Measurements from ENCODE around the gene DPYD. TPM values are rescaled to one million over a fixed set of nuclear protein-coding genes. Genes with fewer than 3 reads are reported as not detected.

The DPYD gene
- total RNA-seq, 4 donors from 2014 or later, result 30.9 to 66.6 (median 48.2) TPM

- Histone ChIP-seq H3K27me3 (no peaks in the 10 kb centered on the region), H3K9me3 (no peaks in the 10 kb centered on the region), H3K4me3 (no peak overlapping the region), H3K36me3 (no peaks in the 10 kb centered on the region), H3K27ac (no peak overlapping the region), H3K4me1 (no peaks in the 10 kb centered on the region)
- intact Hi-C loops (cut with DNase I; ENCODE audit: low total_unique reads), result no loop called here
- no peak for DNase-seq
- TF ChIP-seq POLR2A (IDR thresholded peaks at IDR 0.05), result no peak
- TF ChIP-seq CTCF (IDR thresholded peaks at IDR 0.05), result no peak
Measured at GRCh38 chr1:97204468-97204867, 716.4 kb downstream of the DPYD start.

GRCh38 chr1:97202481-97203380 lies 718.1 kb downstream of the DPYD start:
- no peak for TF ChIP-seq CTCF (IDR thresholded peaks at IDR 0.05)
- no peak for TF ChIP-seq POLR2A (IDR thresholded peaks at IDR 0.05)
- no peak for DNase-seq
- no peak overlapping the region for H3K27ac ChIP-seq
- no peak overlapping the region for H3K4me3 ChIP-seq
- no peaks in the 10 kb centered on the region for H3K27me3 ChIP-seq
- H3K9me3 ChIP-seq, result no peaks in the 10 kb centered on the region
- no peaks in the 10 kb centered on the region for H3K4me1 ChIP-seq
- H3K36me3 ChIP-seq, result no peaks in the 10 kb centered on the region
- intact Hi-C loops (cut with DNase I; ENCODE audit: low total_unique reads), result no loop called here

DNA sequence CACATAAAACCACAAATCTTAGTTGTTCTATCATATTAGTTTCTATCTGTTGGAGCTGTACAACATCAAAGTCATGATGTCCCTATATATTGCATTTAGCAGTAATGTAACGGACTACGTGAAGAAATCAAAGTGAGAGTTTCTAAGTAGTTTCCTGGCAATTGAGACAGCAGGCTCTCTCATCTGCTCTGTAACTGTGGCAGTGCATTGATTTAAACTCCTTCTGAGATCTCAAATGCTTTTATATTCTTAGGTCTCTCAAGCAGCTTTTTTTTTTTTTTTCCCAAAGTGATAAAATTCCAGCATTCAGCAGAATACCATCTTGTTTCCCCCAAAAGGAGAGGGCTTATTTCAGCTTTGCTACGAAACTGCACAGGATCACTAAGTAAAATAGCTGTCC lies 719.2 kb downstream of the DPYD start:
- H3K27ac ChIP-seq, result no peak overlapping the region
- no peak overlapping the region for H3K4me3 ChIP-seq
- H3K27me3 ChIP-seq, result no peaks in the 10 kb centered on the region
- TF ChIP-seq CTCF (IDR thresholded peaks at IDR 0.05) (no peak), POLR2A (IDR thresholded peaks at IDR 0.05) (no peak)
- no peaks in the 10 kb centered on the region for H3K9me3 ChIP-seq
- H3K36me3 ChIP-seq, result no peaks in the 10 kb centered on the region
- H3K4me1 ChIP-seq, result no peaks in the 10 kb centered on the region
- intact Hi-C loops (cut with DNase I; ENCODE audit: low total_unique reads), result no loop called here
- DNase-seq, result no peak

DNA sequence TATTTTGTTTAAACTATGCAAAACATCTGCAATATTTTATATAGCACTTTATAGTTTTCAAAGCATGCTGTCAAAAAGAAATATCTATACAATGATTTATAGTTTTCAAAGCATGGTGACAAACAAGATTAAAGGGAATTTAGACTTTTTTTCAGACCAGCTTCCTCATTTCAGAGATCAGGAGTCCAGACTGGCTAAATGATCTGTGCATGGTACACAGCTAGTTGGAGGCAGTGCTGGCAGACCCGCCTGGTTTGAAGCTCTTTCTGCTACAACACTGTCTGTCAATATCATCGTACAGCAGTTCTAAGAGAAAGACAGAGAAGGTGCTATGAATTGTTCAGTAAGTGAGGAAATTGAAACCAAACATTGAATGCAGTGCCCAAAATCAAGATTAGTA lies 720.2 kb downstream of the DPYD start:
- H3K9me3 ChIP-seq, result no peaks in the 10 kb centered on the region
- intact Hi-C loops (cut with DNase I; ENCODE audit: low total_unique reads), result no loop called here
- H3K27me3 ChIP-seq, result no peaks in the 10 kb centered on the region
- H3K36me3 ChIP-seq, result no peaks in the 10 kb centered on the region
- no peaks in the 10 kb centered on the region for H3K4me1 ChIP-seq
- no peak overlapping the region for H3K4me3 ChIP-seq
- H3K27ac ChIP-seq, result no peak overlapping the region
- no peak for TF ChIP-seq CTCF (IDR thresholded peaks at IDR 0.05)
- no peak for TF ChIP-seq POLR2A (IDR thresholded peaks at IDR 0.05)
- no peak for DNase-seq

GRCh38 chr1:97196825-97197516 lies 723.9 kb downstream of the DPYD start:
- Histone ChIP-seq H3K27me3 (no peaks in the 10 kb centered on the region), H3K36me3 (no peaks in the 10 kb centered on the region), H3K27ac (no peak overlapping the region), H3K4me1 (no peaks in the 10 kb centered on the region), H3K4me3 (no peak overlapping the region), H3K9me3 (no peaks in the 10 kb centered on the region)
- DNase-seq, result no peak
- intact Hi-C loops (cut with DNase I; ENCODE audit: low total_unique reads), result no loop called here
- TF ChIP-seq POLR2A (IDR thresholded peaks at IDR 0.05) (no peak), CTCF (IDR thresholded peaks at IDR 0.05) (no peak)

Data from uterus (tissue), 4 donors.